ENCODE results near the gene PEX10. TPM values are rescaled to one million over a fixed set of nuclear protein-coding genes. Genes with fewer than 3 reads are reported as not detected.
"Not testable (repeated sequence)": the region's sequence is repeated elsewhere in the genome, so short reads cannot be mapped to it uniquely, and the experiment has no call there.

The PEX10 gene
- total RNA-seq, 1 experiment from 2014 or later = 36.1 TPM

GRCh38 chr1:2459757-2460156, 47.4 kb upstream of the PEX10 start:
- Mint-ChIP-seq H3K4me1 (ENCODE audit: insufficient read depth, unreplicated experiment) (peaks cover 6% of the 10 kb centered on the region), H3K27me3 (ENCODE audit: insufficient read depth, unreplicated experiment) (no peaks in the 10 kb centered on the region), H3K9me3 (ENCODE audit: unreplicated experiment) (no peaks in the 10 kb centered on the region), H3K4me3 (ENCODE audit: unreplicated experiment) (no peak overlapping the region), H3K27ac (ENCODE audit: low read depth, unreplicated experiment) (no peak overlapping the region), H3K36me3 (ENCODE audit: insufficient read depth, unreplicated experiment) (peaks cover 5% of the 10 kb centered on the region)
- no TSS peak for BruUV-seq (replicated peaks)
- no peak for TF ChIP-seq CTCF (IDR thresholded peaks at IDR 0.05; ENCODE audit: unreplicated experiment)
- POLR2A ChIA-PET = no interaction called here
- intact Hi-C loops (cut with micrococcal nuclease) = no loop called here
- DNase-seq (ENCODE audit: unreplicated experiment) = no peak
- CTCF ChIA-PET = no interaction called here

- CTCF ChIA-PET; H3K4me1 Mint-ChIP-seq (ENCODE audit: insufficient read depth, unreplicated experiment): not testable (repeated sequence)
These were observed 46.9 kb upstream of the PEX10 start for GRCh38 chr1:2459102-2459753.

GRCh38 chr1:2458687-2459086, 46.3 kb upstream of the PEX10 start:
- ChIA-PET CTCF (no interaction called here), POLR2A (no interaction called here)
- DNase-seq (ENCODE audit: unreplicated experiment) = no peak
- no peak for TF ChIP-seq CTCF (IDR thresholded peaks at IDR 0.05; ENCODE audit: unreplicated experiment)
- intact Hi-C loops (cut with micrococcal nuclease) = no loop called here
- Mint-ChIP-seq H3K36me3 (ENCODE audit: insufficient read depth, unreplicated experiment) (peaks cover 5% of the 10 kb centered on the region), H3K9me3 (ENCODE audit: unreplicated experiment) (no peaks in the 10 kb centered on the region), H3K27ac (ENCODE audit: low read depth, unreplicated experiment) (no peak overlapping the region), H3K27me3 (ENCODE audit: insufficient read depth, unreplicated experiment) (no peaks in the 10 kb centered on the region), H3K4me3 (ENCODE audit: unreplicated experiment) (no peak overlapping the region), H3K4me1 (ENCODE audit: insufficient read depth, unreplicated experiment) (no peaks in the 10 kb centered on the region)
- no TSS peak for BruUV-seq (replicated peaks)

More at GRCh38 chr1:2459102-2459753, 46.9 kb upstream of the PEX10 start:
- H3K4me3 Mint-ChIP-seq (ENCODE audit: unreplicated experiment); H3K9me3 Mint-ChIP-seq (ENCODE audit: unreplicated experiment); BruUV-seq (replicated peaks); POLR2A ChIA-PET; DNase-seq (ENCODE audit: unreplicated experiment); H3K27me3 Mint-ChIP-seq (ENCODE audit: insufficient read depth, unreplicated experiment); intact Hi-C loops (cut with micrococcal nuclease); H3K36me3 Mint-ChIP-seq (ENCODE audit: insufficient read depth, unreplicated experiment); H3K27ac Mint-ChIP-seq (ENCODE audit: low read depth, unreplicated experiment): not testable (repeated sequence)

GRCh38 chr1:2457444-2457843, 45.1 kb upstream of the PEX10 start:
- DNase-seq (ENCODE audit: unreplicated experiment) = no peak
- intact Hi-C loops (cut with micrococcal nuclease) = no loop called here
- no TSS peak for BruUV-seq (replicated peaks)
- peaks cover 5% of the 10 kb centered on the region for H3K36me3 Mint-ChIP-seq (ENCODE audit: insufficient read depth, unreplicated experiment)
- H3K9me3 Mint-ChIP-seq (ENCODE audit: unreplicated experiment) = no peaks in the 10 kb centered on the region
- no peak for TF ChIP-seq CTCF (IDR thresholded peaks at IDR 0.05; ENCODE audit: unreplicated experiment)
- ChIA-PET POLR2A (interaction anchor here (0.6 kb wide), 1 partner anchor 18 kb away, joined by 5 read pairs; no protein-coding TSS in a partner anchor), CTCF (interaction anchor here (0.6 kb wide), 1 partner anchor 14 kb away, joined by 3 read pairs; no protein-coding TSS in a partner anchor)
- H3K27me3 Mint-ChIP-seq (ENCODE audit: insufficient read depth, unreplicated experiment) = no peaks in the 10 kb centered on the region
- H3K4me3 Mint-ChIP-seq (ENCODE audit: unreplicated experiment) = no peak overlapping the region
- H3K27ac Mint-ChIP-seq (ENCODE audit: low read depth, unreplicated experiment) = no peak overlapping the region
- no peaks in the 10 kb centered on the region for H3K4me1 Mint-ChIP-seq (ENCODE audit: insufficient read depth, unreplicated experiment)
